NCI-H1105 treated with DMSO at 0.1 percent for 48 hours (cell line): Measurements from ENCODE around the gene TCERG1.

Experiments
- DNase-seq: peaks from one replicate; lab custom pipeline; 2025; lab: John Stamatoyannopoulos, UW

TCERG1 gene

DNA sequence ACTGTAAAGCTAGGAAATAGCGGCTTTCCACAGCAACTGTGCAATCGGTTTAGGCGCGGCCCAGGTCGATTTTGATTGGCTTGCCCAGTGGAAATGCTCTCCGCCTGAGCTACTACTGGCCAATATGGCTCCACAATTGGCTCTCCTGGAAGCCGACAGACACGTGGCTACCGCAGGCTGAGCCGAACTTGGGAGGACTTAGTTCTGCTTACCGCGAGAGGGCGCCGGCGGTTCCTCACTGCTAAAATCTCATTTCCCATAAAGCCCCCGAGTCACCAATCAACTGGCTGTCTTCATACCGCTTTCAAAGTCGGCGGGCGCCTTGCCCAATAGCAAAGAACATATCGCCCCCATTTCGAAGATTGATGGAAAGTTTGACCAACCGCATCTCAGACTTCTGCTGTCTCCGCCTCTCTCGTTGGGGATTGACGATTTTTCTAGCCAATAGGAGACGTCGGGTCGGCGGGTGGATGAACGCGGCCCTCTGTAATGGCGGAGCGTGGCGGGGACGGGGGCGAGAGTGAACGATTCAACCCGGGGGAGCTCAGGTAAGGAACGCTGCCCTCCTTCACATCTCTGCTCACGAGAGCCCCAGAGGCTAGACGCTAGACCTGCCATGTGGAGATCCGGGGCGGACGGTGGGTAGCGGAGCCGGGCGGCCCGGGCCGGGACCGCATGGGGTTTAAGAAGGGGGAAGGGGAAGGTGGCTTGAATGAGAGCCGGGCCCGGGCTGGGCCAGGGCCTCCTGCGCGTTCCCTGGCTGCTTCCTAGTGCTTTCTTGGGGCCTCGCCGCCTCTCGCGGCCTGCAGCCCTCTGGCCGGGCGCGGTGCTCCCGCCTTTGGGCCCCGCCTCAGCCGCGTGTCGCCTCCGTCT, at the start of gene TCERG1:
Gene TCERG1 (plus strand): TSS at position 473 of the 873 bp plus-strand sequence. CDS start 17 bp downstream, at position 490.
- DNase-seq: peak; percentile 96

DNA sequence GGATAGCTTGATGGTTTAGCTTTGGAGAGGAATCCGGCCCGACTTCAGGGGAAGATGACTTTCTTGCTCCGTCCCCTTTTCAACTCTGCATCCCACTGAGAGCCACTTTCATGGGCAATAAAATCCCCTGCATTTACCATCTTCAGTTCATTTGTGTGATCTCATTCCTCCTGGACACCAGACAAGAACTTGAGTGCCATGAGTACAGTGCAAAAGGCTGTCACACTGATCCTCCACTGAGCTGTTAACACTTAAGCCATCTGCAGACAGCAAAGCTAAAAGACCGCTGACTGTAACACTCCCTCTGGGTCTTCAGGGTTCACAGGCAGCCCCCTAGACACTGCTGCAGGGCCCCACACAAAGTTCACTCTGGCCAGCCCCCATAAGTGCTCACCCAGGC, 48.3 kb upstream of the TCERG1 start:
- DNase-seq: no peak

DNA sequence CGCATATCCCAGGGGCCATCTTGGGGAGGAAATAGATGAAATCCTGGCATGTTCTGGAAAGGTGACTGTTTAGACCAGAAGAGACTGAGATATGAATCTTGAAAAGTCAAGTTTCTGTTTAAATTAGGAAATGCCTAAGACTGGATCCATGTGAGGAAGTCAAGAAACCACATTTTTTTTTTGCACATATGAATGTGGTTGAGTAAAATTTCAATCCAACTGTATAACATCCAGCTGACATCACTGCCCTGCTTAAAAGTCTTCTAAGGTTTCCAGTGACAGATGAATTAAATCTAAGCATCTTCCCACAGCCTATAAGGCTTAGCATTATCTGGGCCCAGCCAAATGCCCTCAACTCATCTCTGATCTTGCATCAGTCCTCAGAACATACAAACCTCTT, 47.7 kb upstream of the TCERG1 start:
- DNase-seq: no peak

DNA sequence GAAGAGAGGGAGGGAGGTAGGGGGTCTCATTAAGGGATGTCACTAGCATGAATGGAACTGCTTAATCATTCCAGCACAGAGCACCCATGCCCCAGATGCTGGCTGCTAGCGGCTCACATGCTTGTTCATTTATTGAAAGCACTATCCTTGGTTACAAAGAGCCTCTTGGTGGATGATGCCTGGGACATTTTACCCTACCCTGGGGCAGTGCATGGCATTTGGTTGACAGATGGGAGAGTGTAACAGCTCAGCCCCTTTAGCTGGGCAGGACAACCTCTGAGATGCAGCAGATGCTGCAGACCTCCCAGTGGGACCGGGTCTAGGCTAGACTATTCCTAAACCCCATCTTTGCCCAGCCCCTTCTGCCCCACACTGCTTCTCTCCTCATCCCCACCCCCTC, 46.9 kb upstream of the TCERG1 start:
- DNase-seq: no peak

DNA sequence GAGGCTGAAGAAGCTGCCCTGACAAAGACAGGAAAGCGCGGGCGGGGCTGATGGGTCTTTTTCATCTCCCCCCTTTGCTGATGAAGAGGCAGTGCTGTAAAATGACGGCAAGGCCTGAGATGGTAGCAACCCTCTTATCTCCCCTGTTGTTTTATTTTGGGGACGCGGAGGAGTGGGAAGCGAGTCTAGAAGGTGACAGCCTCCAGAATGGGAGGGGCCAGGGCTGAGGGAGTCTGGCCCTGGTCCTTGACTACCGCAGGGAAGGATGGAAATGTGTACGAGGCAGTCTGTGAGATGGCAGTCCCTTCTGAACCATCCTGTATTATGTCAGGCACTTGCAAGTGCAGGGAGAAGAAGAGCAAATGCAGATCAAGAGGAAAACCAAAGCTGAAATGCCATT, 46.1 kb upstream of the TCERG1 start:
- no peak for DNase-seq

DNA sequence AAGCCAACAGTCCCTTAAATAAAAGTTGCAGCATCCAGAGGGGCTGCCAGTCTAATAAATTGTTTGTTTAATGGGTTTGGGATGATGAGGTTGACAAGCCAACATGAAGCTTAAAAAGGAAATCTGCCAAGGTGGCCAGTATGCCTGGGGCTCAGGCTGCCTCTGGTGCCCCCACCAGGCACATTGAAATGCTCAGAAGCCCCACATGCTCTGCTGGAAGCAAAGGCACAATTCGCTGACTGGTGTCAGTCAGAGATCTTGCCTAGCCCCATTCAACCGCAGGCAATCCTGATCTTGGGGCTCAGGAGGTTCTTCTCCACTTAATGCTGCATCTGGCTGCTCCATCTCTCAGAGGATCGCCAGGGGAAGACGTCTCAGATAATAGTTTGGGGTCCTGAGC, 44.2 kb upstream of the TCERG1 start:
- DNase-seq: no peak

DNA sequence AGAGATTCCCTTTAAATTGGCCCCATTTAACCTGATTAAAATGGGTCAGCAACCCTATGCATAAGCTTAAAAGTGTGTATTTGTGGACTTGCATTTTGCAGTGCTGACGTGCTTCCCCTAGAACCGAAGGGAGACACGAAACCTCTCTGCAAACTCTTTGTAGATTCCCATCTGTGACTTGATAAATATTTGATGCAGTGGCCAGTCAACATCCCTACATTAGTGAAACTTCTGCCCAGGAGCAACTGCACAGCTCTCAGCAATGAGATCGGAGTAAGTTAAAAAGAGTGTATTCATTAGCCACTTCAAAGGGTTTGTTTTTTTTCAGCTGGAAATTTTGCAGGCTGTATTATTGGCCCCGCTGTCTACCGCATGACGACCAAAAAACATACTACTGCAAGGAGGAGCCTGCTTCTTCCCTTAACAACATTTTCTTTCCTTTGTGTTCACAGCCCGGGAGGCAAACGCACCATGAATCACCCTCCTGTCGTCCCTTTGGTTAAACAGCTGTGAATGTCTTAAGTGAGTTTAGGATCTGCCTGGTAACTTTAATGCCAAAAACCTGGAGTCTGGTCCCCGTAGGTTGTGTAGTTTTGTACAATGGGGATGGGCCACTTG, 38.0 kb upstream of the TCERG1 start:
- no peak for DNase-seq

DNA sequence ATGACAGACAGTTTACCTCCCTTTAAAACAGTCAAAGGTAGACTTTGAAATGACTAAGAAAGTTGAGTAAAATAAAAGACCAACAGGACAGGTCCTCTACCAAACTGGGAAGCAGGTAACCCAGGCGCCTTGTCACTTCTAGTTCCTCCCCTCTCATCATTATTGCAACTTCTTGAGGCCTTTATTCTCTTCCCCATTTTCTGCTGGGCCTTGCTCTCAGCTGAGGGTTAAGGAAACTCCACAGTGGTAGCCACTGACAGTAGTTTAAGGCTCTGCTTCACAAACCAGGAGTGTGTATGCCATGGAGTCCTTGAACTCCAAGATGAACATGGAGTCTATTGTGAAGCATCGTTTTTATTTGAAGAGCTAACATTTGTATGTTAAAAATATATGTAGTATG, 36.9 kb upstream of the TCERG1 start:
- no peak for DNase-seq

DNA sequence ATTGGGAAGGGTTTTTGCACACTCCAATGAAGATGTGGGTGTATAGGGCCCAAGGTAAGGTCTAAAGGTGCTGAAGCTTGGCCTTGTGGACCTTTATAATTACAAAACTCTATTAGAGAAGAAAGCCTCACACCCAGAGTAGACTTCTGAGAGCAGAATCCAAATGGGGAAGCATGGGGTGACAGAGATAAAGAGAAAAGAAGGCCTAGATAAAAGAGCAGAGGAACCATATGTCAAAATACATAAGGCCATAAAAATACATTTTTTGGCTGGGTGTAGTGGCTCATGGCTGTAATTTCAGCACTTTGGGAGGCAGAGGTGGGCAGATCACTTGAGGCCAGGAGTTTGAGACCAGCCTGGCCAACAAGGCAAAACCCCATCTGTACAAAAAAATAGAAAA, 27.4 kb upstream of the TCERG1 start:
- DNase-seq: no peak

DNA sequence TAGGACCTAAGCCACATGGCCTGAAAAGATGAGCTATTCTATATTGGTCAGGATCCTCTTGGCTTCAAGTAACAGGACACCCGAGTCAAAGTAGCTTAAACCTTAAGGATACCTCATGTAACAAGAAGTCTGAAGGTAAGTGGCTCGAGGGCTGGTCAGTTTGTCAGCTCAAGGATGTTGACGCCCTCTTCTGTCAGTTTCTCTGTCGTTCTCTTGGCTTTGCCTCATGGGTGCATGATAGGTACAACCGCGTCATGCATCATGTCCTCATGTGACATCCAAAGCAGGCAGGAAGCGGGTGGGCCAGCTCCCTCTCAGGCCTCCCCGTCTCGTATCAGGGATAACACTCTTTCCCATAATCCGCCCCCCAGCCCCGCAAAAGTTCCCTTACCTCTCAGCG, 22.1 kb upstream of the TCERG1 start:
- no peak for DNase-seq

DNA sequence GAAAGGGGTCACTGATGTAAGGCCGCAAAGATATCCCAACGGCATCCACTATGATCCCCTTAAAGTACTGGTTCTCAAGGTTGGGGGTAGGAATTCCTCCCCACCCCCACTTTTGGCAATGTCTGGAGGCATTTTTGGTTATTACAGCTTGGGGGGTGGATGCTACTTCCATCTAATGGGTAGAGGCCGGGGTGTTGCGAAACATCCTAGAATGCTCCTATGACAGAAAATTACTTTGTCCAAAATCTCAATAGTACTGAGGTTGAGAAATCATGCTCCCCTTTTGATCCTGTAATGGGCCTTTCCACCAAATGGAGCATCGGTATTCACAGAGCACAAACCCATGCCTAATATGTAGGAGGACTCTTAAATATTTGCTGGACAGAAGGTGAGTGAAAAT, 20.8 kb upstream of the TCERG1 start:
- no peak for DNase-seq

DNA sequence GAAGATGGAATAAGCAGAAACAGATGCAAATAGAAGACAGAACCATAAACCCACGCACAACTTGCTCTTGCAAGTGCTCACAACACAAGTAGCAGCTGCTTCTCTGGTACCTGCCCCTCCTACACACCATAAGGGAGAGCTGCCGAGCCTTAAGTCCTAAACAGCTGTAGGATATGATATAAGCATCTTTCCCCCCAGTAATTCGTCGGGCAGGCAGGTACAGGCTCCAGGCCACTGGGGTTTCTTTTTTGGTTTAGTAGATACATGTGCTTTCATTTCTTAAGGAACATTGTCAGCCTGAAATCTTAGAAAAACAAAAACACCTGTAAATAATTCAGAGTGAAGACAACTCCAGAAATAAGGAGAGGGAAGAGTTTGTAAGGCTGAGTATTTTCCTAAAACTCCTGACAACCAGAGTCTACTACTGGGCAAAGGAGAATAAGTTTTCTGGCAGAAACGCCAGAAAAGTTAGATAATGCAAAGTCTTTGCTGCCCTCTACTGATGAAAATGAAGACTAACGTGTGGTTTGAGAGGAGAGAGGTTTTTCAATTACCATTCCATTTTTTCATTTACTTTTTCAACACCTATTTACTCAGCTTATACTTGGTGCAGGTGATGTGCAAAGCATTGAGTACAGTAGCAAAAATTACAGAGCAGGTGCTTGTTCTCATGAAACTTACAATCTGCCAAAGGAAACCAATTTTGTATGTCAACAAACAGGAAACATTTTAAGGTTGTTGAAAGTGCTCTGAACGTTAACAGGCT, 20.1 kb upstream of the TCERG1 start:
- peak; percentile 46 for DNase-seq

DNA sequence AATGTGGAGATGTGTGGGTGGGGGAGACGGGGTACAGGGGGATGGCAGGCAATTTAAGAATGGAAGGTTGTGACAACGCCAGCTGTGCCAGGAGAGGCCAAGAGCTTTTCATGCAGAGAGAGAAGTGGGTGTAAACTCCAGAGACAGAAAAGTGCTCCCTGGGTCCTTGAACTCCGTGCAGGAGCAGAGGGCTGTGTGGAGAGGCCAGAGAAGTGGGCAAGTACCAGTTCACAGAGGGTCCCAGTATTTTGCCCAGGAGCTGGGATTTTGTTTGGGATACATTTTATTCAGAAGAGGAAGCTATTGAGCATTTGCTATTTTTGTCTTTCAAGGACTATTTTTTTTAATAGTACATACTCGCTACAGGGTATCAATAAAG, 19.5 kb upstream of the TCERG1 start:
- DNase-seq: no peak

DNA sequence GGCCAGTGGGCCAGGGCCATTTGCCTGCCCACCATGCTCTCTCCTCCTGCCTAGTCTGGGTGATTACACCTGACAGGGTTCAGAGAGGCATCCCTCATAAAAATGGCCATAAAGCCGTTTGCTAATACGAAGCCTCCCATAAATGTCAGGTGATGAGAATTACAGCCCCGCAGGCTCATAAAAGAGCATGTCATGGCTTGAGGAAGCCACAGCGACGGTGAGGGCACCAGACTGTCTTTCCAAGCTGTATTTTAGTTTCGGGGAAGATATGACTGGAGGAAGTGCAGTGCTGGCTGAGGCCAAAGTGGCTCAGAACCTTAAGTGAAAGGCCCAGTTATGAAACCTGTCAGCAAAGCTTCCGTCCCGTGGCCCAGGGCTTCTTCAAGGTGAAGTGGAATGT, 18.5 kb upstream of the TCERG1 start:
- no peak for DNase-seq

DNA sequence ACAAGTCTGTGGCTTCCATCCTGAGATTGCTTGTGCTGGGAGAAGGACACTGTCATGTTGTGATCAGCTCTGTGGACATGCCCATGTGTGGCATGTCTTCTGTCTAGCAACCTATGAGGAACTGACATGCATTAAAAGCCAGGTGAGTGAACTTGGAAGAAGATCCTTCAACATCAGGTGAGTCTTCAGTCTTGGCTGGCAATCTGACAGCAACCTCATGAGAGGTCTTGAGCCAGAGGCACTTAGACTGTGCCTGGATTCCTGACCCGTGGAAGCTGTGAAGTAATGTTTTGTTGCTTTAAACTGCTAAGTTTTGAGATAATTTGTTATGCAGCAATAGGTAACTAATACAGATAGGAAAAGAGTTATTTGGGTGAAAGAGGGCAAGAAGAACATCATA, 6.8 kb upstream of the TCERG1 start:
- DNase-seq: no peak

DNA sequence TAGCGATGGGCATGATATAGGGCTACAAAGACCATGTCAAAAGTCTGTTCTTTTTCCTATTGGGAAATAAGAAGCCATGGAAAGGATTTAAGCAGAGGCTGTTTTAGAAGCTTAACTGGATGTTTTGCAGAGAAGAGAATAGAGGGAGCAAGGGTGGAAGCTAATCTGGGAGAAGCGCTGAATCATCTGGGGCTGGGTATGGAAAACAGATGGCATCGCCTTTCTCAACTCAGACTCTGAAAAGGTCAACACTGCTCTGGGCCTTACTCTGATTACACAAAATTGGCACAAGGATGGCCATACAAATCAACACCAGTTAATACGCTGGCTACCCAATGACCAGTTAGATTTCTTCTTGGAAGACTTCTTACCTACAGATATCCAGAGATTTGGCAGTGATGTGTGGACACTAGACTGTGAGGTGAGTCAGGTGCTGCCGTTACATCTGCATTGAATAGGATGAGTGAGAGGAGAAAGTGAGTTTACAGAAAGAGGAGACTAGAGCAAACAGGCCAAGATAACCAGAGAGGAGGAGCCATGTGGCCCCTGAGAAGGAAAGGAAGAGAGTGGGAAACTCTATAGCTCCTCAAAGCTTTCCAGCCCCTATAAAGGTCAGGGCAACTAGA, 6.2 kb upstream of the TCERG1 start:
- no peak for DNase-seq

DNA sequence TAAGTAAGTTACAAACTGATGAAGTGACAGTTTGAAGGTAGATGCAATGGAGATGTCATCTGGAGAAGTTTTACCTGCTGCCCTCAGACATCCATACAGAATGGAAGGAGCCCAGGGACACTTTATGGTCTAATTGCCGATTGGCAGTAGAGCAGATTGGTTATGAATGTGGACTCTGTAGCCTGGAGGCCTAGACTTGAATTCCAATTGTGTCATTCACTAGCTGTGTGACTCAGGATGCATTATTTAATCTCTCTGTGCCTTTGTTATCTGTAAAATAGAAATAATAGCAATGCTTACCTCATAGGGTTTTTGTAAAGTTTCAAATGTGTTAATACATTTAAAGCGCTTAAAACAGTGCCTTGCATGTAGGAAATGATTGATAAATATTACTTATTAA, 5.2 kb upstream of the TCERG1 start:
- no peak for DNase-seq

DNA sequence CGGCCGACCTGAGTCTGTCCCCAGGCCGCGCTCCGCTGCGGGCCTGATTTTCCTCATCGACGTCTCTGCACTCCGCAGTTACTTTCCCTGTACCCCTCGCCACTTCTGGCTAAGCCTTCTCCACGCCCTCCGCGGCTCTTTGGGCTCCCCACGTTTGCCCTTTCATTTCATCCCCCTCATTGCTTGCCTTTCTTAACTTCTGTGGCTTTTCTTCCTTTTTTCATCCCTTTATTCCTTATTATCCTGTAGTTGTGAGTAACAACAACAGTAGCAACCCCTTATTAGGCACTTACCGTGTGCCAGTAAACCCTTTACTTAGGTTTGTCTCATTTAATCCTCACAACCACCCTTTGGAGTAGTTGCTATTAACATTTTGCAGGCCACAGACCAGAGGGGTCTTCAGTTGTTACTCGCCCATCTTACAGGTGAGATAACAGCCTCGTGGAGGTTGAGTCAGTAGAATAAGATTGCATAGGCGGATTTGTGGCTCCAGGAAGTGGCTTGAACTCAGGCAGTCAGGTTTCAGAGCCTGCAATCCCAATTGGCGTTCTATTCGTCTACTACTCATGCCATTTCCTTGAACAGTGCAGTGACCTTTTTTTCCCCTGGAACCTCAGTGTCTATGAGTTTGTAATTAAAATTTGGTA, 724 bp downstream of the TCERG1 start:
- no peak for DNase-seq

DNA sequence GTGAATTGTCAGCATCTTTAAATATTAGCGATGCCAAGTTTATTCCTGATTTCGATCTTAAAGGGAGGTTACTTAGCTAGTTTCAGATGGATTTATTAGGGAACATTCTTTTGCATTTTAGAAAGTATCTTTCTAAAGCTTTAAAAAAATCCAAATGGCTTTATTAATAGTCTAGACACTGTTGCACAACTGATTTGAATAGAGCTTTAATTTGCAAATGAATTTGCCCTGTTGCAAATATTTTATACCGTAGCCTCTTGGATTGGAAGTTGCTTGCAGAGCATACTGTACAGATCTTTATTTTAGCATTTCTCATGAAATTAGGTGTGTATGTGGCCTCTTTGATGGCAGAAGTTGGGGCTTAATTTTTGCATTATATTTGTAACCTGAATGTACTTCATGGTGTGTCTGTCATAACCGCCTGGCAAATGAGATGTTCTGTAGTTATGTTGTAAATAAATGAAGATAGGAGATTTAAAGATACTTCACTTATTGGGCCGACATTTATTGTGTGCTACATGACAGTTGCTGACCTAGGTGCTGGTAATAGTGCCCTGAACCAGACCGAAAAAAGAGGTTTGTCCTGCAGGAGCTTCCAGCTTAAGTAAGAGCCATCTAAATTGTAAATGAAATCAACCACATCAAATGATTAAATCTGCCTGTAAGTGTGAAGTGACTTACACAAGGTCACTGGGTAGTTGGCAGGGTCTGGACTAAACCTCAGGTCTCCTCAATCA, 1.8 kb downstream of the TCERG1 start:
- DNase-seq: no peak

DNA sequence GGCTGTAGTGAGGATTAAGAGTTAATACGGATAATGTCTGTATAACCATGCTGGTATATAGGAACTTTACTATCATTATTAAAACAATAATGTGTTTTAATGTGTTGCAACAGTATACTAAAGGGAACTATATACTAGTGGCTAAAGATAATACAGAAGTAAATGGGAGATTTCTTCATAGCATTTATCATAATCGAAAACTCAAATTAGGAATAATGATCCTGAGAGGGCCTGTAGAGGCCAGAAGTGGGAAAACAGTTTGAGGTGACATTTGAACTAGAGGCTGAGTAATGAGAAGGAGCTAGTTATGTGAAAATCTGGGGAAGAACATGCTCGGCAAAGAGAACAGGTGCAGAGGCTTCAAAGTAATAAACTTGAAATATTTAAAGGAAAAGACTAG, 2.9 kb downstream of the TCERG1 start:
- DNase-seq: no peak

DNA sequence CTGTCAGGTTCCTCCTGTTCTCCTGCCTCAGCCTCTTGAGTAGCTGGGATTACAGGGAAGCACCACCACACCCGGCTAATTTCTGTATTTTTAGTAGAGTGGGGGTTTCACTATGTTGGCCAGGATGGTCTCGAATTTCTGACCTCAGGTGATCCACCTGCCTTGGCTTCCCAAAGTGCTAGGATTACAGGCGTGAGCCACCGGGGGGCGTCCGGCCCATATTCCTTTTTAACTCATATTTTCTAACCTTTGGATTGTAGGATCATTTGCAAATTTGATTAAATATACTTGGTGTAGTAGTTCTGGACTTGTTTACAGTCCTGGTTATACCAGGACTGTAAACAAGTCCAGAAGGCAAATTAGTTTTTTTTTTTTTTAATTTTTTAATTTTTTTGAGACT, 4.3 kb downstream of the TCERG1 start:
- DNase-seq: no peak
